ENCODE measurements around the gene GFI1.
A peak's percentile ranks its signal among the peaks of the same experiment; 100 is the strongest.

GFI1 gene

DNA sequence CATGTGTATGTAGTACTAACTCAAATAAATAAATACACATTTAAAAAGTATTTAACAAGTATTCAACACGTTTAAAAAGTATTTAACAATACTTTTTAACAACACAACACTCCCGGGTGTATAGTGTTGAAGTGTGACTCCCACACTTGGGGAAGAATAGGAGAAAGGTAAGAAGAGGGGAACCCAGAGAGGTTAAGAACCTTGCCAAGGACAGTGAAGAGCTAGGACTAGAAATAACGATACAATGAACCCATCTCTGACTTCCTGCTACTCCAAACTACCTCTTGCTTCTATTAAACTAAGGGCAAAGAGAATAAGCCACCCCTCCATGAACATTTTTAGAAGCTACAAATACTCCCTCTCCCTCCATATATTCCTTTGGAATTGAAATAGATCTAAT lies 1.7 kb upstream of the GFI1 start:
- DNase-seq, result no peak

DNA sequence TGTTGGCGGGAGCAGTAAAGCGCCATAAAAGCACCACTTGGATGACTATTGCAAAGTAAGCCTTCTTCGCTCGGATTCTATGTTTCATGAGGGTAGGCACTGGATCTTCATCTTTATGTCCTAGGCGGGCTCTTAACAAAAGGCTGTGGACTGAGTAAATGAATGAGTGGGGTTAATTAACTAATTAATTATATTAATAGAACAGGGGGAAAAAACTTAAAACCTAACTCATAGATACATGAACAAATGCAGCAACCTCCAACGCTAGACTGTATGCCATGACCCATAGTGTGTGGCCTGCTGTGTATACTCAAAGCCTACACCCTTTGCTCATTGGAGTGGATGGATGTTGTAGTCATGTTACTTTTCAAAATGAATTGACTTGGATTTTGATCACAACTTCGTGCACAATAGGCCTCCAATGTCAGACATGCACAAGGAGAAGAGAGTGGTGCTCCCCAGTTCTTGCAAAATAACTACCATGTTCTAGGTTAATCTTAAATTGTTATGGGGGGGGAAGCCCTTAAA lies 417 bp upstream of the GFI1 start:
- DNase-seq, result no peak

DNA sequence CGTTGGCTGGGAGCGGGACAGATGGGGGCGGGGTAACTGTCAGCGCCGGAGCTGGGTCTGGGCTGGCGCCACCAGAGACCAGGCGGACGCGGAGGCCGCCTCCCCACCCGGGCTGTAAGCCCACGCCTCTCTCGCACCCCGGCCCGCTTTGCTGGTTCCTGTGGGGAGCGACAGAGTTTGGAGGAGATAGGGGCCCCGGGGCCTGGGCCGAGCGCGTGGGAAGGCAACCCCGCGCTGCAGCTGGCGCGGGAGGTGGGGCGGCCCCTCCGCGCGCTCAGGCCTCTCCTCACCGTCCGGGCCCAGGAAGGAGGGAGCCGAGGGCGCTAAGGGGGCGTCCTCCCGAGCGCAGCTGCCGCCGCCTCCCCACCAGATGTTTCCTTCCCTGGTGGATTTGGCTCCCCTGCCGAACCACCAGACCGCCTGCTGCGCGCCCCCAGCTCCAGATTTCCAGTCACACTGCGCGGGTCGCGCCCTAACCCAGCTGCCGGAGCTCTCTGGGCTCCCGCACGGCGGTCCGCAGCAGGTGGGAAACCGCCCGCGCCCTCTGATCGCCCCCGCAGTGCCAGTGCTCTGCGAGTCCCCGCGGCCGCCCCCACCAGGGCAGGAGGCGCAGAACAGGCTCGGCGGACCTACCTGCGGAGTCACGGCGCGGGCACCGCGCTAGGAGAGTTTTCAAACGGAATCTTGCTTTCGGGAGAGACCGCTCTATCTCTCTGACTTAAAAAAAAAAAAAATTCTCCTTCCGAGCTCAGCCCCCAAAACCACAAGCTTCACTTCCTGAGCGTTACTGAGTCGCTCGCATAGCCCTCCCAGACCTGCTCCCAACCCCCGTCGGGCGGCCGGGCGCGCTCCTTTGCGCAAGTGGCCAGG lies 1.1 kb downstream of the GFI1 start:
- DNase-seq, result no peak

DNA sequence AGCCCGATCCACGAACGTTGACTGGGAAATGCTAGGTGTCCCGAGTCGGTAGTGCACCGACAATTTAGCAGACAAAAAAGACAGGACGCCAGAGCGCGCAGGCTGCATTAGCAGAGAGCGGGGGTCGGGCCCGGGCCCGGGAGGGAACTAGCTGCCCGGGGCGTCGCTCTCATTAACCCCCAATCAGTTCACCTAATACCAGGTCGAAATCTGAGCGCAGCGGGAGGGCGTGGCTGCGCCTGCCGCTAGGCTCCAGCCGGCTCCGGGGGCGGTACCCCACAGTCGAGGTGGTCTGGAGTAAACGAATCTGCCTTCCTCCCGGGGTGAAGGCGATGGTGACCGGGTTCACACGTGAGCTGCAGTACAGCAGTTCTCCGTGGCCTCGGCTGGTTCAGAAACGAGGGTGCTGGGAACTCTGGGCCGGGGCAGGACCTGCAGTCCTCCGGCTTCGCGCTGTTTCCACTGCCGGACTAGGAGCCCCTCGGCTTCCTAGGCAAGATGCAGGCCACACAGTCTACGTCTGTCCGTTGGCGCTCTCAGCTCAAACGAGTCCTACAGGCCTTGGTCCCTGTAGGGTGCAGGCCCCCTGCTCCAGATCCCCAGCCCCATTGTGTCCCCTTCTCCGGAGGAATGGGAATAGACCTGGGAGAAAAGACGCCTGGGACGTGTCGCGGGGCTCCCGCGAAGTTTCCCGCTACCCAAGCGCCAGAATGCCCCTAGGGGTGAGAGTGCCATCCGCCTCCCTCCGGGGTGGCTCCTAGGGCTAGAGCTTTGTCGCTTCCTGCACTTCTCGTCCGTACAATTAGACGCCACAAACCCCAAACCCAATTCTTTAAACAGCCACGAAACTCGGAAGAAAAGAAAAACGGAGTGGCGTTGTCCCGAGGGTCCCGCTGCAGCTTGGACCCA lies 2.0 kb downstream of the GFI1 start:
- peak in 1 of 56 donors; percentile 14 for DNase-seq

DNA sequence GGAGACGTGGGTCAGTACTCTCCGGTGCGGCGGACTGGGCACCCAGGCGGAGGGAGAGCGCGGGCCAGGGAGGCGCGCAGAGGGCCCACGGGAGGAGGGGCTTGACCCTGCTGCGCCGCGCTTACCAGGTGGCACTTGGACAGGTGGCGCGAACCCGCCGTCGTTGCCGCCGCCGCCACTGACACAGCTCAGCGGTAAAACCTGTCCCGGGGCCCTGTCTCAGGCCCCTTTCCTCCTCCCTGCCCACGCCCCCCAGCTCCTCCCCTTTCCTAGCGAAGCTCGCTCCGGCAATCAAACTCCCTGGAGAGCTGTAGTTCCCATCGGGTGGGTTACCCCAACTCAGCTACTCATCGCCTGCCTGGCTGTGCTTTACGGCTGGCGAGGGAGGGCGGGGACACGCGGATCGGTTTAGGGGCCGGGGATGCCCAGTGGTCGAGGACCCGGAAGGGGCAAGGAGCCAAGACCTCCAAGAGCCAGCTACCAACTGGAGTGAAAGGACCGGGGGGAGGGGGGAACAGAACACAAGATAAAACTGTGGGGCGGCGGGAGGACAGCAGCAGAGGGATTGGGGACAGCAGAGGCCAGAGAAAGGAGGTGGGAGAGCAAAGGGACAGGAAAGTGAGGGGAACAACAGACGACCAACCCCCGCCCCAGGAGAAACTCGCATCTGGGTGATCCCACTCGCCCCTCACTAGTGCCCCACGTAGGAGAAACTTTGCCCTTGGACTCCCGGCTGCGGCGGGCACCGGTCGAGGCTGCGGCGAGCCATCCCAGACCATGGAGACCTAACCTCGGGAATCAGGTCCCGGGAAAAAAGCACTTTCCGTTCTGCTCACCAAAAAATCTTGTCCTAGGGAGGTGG lies 2.9 kb downstream of the GFI1 start:
- no peak for DNase-seq

DNA sequence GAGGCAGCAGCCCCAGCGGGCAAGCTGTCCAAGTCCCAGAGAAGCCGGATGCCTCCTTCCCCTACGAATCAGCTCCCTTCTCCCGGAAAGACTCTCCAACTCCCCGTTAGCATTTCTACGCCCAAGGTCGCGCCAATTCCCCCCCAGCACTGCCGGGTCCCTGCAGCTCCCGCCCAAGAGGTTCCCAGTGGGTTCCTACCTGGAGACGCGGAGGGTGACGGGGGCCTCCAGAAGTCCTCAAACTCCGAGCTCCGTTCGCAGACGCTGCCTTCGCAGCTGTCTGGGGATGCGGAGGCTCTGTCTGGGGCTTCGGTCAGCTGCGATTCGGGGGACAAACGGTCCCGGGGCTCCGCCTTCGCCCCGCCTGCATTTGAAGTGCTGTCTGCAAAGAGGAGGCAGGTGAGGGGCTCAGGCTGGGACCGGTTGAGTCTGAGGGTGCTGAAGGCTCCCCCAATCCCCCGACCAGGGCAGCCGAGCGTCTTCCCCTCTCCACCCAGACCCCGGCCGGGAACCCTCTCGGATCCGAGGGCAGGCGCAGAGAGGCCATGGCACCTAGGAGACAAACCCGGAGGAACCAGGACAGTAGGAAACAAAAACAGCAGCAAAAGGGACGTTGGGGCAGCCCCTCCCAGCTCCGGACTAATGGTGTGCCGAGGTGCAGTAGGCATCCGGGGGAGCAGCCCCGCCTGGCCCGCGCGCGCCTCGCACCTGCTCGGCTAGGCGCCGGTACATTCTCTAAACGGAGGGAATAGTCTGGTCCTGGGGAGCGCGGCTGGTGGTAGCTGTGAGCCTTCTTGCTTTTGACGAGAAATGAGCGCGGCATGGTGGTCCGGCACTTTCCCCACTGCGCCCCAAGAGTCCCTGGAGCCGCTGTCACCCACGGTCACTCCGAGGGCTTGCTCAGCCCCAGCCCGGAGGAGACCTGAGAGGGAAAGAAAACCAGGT lies 3.8 kb downstream of the GFI1 start:
- no peak for DNase-seq

DNA sequence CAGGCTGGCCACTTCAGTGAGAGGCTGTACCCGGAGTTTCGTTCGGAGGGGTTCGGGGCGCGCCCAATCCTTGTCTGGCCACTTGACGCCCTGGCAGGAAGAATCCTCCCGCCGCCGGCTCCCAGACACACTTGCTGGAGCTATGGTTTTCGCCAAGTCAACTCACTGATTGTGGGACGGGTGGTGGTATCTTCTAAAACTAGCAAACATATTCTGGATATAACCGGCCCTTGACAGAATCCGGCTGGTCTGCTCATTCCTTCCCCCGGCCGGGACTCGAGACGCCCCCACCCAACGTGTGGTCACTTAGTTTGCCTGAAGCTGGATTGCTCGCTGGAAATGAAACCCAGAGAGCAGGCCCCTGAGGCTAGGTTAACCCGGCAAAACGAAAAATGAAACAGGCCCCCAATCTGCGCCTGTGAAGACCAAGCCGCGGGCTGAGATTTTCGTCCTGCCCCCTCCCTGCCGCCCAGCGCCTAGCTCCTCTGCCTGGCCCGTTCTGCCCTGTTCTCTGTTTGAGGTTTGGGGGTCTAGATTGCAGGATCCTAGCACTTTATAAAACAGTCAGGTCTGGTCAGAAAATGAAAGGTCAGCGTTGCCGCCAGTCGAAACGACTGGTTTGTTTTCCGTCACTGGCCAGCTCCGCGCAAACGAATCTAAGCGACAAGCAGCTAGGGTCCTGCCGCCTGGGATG lies 4.6 kb downstream of the GFI1 start:
- DNase-seq, result no peak

DNA sequence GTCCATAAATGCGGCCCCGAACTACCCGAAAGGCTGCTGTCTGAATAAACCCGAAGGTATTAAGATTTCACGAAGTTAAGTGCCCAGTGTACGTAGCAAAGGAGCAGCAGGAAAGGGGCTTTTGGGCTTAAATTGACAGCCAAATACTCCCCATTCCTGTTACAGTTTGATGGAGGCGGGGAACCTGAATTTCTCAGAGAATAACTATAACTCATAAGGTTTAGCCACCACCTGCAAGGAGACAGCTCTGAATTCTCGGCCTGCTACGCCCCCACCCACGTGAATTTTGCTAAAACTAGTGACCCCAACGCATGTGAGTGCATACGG lies 5.2 kb downstream of the GFI1 start:
- no peak for DNase-seq

DNA sequence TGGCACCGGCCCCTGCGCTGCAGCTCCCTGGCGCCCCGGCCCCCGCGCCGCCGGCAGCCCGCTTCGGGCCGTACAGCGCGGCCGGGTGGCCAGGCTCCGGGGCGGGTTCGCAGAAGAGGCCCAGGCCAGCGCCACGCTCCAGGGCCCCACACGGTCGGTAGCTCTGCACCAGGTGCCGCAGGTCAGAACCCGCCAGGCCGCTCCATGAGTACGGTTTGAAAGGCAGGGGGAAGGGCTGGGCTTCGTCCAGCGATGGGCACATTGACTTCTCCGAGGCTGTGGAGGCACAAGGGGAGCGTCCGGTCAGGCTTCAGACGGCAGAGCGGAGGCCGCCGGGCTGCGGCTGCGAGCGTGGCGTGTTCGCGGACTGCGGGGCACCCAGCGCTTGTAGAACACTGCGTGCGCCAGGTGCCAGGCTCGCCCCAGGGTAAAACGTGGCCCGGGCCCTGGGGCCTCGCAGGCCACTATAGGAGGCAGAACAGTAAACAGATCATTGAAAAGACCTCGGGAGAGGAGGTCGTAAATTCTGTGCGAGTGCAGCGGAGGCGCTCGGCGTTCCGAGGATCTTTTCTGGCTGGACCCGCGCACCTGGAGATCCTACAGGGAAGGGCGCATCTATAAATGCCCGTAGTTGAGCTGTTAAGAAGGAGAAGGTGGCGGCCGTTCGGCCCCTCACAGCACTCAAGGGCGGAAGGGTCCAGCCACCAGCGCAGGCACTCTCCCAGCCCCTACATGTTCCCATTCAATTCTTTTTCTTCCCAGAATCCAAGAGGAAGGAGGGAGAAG lies 5.7 kb downstream of the GFI1 start:
- no peak for DNase-seq

DNA sequence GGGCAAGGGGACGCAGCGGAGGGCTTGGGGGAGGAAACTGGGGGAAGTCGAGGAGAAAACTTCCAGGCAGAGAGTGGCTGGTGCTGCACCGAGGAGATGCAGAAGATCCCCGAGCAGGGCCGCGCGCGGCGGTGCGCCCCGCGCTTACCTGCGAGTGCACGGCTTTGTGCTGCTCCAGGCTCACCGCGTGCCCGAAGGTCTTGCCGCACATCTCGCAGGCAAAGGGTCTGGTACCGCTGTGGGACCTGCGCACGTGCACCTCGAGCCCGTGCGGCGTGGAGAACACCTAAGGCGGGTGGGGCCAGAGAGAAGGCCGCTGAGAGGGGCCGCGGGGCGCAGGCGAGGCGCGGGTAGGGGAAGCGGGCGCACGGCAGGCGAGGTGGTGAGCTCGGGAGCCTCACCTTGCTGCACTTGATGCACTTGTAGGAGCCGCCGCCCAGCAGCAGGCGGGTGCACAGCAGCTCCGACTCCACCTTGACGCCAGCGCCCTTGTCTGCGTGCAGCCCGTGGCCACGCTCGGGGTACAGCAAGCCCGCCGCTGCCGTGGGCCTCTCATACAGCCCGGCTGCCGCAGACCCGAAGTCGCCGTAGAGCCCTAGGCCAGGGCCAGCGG lies 6.4 kb downstream of the GFI1 start:
- no peak for DNase-seq

DNA sequence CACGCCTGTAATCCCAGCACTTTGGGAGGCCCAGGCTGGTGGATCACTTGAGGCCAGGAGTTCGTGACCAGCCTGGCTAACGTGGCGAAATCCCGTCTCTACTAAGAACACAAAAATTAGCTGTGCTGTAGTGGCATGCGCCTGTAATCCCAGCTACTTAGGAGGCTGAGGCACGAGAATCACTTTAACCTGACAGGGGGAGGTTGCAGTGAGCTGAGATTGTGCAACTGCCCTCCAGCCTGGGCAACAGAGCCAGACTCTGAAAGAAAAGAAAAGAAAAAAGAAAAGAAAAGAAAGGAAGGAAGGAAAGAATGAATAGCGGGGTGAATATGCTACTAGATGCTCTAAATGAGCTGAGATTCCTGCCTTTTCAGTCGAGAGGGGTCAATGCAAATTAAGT lies 7.1 kb downstream of the GFI1 start:
- no peak for DNase-seq

DNA sequence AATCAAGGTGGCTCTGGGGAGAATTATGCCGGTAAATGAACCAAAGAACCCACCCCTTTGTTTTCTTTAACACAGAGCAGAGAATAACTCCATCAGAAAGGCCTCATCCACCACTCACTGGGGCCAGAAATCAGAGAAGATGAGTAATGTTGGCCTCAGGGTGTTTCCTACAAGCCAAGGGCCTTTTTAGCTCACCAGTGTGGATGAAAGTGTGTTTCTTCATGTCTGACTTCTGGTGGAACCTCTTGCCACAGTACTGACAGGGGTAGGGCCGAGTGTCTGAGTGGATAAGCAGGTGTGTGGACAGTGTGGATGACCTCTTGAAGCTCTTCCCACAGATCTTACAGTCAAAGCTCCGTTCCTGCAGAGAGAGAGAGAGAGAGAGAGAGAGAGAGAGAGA lies 8.3 kb downstream of the GFI1 start:
- no peak for DNase-seq

DNA sequence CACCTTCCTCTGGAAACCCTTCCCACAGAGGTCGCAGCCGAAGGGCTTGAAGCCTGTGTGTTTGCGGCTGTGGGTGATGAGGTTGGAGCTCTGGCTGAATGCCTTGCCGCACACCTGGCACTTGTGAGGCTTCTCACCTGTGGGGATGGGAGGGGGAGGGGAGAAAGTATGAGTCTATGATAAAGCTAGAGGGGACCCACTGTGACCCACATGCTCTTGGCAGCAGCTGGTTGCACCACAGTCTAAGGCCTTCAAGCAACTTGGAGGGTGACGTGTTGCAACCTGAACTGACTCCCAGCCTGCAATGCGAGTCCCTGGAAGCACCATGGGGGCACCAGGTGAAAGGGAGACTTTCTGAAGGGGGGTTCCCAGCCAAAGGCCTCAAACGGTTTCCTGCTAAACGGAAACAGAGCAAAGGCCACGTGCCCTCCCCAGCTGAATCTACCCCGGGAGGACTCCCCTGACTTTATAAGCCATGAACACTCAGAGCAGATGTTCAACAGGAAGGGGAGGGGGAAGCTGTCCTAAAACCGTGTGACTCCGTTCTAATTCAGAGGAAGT lies 10.6 kb downstream of the GFI1 start:
- DNase-seq, result no peak

DNA sequence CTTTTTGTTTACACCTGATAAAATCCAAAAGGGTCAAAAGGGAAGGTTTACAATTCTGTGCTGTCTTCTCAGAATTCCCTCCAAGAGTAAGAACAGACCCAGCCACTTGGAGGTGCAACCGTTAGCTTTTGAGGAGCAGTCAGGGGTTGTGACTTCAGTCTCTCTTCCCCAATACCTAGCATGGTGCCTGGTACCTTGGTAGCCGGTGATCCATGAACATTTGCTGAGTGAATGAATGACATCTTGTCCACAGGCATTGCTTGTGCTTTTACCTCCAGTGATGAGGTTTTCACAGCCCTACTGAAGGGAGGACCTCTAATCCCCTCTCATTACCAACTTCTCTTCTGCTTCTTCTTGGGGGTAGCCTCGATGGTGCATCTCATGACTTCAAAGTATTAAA lies 11.7 kb downstream of the GFI1 start:
- DNase-seq, result no peak

DNA sequence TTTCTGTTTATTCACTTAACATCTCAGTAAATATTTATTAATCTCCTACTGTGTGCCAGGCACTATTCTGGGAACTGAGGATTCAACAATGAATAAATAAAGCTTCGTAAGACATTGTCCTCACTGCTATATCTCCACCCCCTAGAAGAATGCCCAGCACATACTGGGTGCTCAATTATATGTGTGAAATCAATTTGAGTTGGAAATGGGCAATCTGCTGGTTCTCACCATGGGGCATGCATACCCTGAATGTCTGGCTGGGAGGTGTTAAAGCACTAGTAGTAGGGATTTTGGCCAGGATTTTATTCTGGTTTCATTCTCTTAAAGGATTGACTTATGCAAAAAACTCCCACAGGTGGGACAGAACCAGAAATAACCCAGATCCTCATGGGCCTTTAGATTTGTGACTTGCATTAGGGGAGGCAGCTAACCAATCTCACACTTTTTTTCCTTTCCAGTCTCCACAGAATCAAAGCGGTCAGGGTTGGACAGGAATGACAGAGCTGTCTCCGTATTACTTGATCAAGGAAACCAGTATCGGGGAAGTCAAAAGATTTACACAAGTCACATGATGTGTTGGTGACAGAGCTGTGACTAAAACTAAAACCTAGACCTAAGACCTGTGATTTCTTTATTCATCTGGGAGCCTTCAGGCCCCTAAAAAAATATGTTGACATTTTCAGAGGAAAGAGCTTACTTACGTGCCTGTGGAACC lies 12.8 kb downstream of the GFI1 start:
- DNase-seq, result no peak

DNA sequence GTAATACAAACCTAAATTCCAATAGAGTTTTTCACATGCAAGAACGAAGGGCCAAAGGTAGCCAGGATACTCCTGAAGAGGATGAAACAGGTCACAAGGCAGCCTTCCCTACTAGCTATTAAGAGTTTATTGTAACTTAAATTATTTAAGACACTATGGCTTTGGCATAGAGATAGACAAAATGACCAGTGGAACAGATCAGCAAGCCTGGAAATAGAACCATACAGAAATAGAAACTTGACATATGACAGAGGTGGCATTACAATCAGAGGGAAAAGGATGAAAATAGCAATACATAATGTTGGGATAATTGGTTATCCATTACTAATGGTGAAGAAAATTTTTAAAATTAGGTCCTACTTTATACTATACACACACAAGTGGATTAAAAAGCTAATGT lies 16.5 kb downstream of the GFI1 start:
- DNase-seq, result no peak

DNA sequence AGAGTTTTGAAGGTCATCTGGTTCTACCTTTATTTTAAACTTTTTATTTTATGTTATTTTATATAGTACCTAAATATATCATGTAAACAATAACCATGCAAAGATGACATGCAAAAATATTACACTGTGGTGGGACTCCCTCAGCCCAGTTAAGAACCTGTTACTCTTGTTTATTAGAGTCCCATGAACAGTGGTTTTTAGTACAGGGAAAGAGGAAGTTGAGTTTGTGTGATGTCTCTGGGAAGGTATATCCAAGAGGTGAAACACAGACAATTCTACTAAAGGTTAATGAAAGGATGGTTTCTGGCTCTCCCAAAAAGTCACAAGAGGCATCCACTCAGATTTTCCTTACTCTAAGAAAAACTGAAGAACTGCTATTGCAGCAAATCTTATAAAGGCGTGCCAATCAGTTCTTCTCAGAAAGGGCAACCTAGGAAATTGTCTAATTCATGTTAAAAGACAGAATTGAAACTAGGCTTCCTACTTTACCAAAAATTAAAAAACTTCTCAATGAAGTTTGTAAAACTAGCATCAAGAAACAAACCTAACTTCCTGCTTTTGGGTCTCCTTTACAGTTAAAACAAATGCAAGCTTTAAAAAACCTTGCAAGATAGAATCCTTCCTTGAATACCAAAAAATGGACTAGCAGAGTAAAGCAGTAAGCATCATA lies 19.9 kb downstream of the GFI1 start:
- no peak for DNase-seq
